DND-41 (cell line): ENCODE data around the gene FDXR.

ENCODE experiments used
- ATAC-seq: fragments of 200-7000 bp; cut with Tn5 transposase; 3 replicates; pipeline ENCODE4 v1.9.1; 2021; ENCODE audit warnings: low read depth; ENCODE audit not compliant: insufficient read depth
- DNase-seq: peaks from one replicate; pipeline ENCODE4 v3.0.0-alpha.2; 2020
- H2AFZ ChIP-seq: 2 replicates; pipeline ENCODE4 v1.6.0; 2012; ENCODE audit warnings: low read depth, low read length
- H3K27ac ChIP-seq: 2 replicates; pipeline ENCODE4 v1.5.1; 2012; ENCODE audit warnings: low read length, inconsistent platforms
- H3K27me3 ChIP-seq: fragments of 200-600 bp; sonication (generic); 2 replicates; pipeline ENCODE4 v1.6.0; 2012; ENCODE audit warnings: low read length, mild to moderate bottlenecking, inconsistent platforms; ENCODE audit not compliant: insufficient read depth, poor library complexity
- H3K36me3 ChIP-seq: 2 replicates; pipeline ENCODE4 v1.5.1; 2012; ENCODE audit warnings: low read length, inconsistent platforms; ENCODE audit not compliant: insufficient read depth
- H3K4me1 ChIP-seq: 2 replicates; pipeline ENCODE4 v1.5.1; 2012; ENCODE audit warnings: mild to moderate bottlenecking, low read length; ENCODE audit not compliant: insufficient read depth
- H3K4me2 ChIP-seq: 2 replicates; pipeline ENCODE4 v1.6.0; 2012; ENCODE audit warnings: mild to moderate bottlenecking, moderate library complexity, low read length, inconsistent platforms; ENCODE audit not compliant: insufficient read depth
- H3K4me3 ChIP-seq, 2 experiments: fragments of 200-600 bp in 1 of 2; shearing (Covaris generic) in 1 of 2; 2 replicates each; pipeline ENCODE4 v1.5.1; 2012 to 2016; ENCODE audit warnings: inconsistent platforms in 2 of 2, low read length in 2 of 2, mild to moderate bottlenecking in 2 of 2, low read depth in 1 of 2, moderate library complexity in 1 of 2
- H3K79me2 ChIP-seq: 2 replicates; pipeline ENCODE4 v1.6.0; 2012; ENCODE audit warnings: low read length, inconsistent platforms; ENCODE audit not compliant: insufficient read depth
- H3K9ac ChIP-seq: 2 replicates; pipeline ENCODE4 v1.6.0; 2012; ENCODE audit warnings: low read depth, mild to moderate bottlenecking, inconsistent platforms, low read length, moderate library complexity
- H3K9me3 ChIP-seq: 2 replicates; pipeline ENCODE4 v1.5.1; 2012; ENCODE audit warnings: low read length, moderate library complexity, mild to moderate bottlenecking, inconsistent platforms; ENCODE audit not compliant: insufficient read depth, severe bottlenecking
- H4K20me1 ChIP-seq: 2 replicates; pipeline ENCODE4 v1.6.0; 2012; ENCODE audit warnings: low read length; ENCODE audit not compliant: insufficient read depth
- EZH2 ChIP-seq: IDR thresholded peaks from 3 replicates; pipeline ENCODE4 v1.6.1; 2012; ENCODE audit warnings: borderline replicate concordance, low read depth, mild to moderate bottlenecking, moderate library complexity, low read length, inconsistent platforms; ENCODE audit not compliant: severe bottlenecking
- TF ChIP-seq, protein P1 (sequence below): IDR thresholded peaks from 2 replicates; pipeline ENCODE4 v1.5.1; 2012; ENCODE audit warnings: borderline replicate concordance, low read length, moderate library complexity, mild to moderate bottlenecking; ENCODE audit not compliant: poor library complexity, severe bottlenecking; ENCODE audit errors: extremely low read depth

FDXR gene

GRCh38 chr17:74824961-74825627, 47.7 kb downstream of the FDXR start:
- no peaks in the 10 kb centered on the region for H4K20me1 ChIP-seq
- no peaks in the 10 kb centered on the region for H3K9me3 ChIP-seq
- no peak overlapping the region for H3K9ac ChIP-seq
- H2AFZ ChIP-seq = no peak overlapping the region
- H3K4me1 ChIP-seq = no peaks in the 10 kb centered on the region
- H3K4me3 ChIP-seq = no peak overlapping the region
- no peaks in the 10 kb centered on the region for H3K79me2 ChIP-seq
- DNase-seq (no peak), ATAC-seq (no peak)
- H3K27ac ChIP-seq = no peak overlapping the region
- peaks cover 11% of the 10 kb centered on the region for H3K36me3 ChIP-seq
- H3K4me2 ChIP-seq = no peak overlapping the region
- TF ChIP-seq, protein P1, sequence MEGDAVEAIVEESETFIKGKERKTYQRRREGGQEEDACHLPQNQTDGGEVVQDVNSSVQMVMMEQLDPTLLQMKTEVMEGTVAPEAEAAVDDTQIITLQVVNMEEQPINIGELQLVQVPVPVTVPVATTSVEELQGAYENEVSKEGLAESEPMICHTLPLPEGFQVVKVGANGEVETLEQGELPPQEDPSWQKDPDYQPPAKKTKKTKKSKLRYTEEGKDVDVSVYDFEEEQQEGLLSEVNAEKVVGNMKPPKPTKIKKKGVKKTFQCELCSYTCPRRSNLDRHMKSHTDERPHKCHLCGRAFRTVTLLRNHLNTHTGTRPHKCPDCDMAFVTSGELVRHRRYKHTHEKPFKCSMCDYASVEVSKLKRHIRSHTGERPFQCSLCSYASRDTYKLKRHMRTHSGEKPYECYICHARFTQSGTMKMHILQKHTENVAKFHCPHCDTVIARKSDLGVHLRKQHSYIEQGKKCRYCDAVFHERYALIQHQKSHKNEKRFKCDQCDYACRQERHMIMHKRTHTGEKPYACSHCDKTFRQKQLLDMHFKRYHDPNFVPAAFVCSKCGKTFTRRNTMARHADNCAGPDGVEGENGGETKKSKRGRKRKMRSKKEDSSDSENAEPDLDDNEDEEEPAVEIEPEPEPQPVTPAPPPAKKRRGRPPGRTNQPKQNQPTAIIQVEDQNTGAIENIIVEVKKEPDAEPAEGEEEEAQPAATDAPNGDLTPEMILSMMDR = no peak
- no peak for TF ChIP-seq EZH2
- H3K27me3 ChIP-seq = no peaks in the 10 kb centered on the region

DNA sequence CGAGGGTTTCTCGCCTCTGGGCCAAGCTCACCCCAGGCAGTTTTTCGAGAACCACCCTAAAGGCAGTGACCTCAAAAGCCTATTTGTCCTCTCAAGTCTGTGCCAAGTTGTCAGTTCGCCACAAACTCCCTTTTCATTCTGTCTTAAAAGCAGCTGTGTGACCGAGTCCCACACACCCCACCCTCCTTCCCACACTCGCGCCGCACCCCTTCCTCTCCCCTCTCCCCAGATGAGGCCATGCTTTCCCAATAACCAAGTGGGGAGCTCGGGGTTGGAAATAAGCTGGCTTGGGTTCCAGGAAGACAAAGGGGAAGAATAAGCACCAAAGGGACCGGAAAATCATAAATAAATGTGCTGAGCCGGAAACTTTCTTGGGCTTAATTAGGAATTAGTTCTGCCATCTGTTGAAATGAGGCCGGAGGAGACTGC, 49.8 kb downstream of the FDXR start:
- Histone ChIP-seq H3K9ac (no peak overlapping the region), H3K4me2 (no peak overlapping the region), H3K36me3 (peaks cover 17% of the 10 kb centered on the region), H4K20me1 (no peaks in the 10 kb centered on the region), H3K4me1 (no peaks in the 10 kb centered on the region), H3K9me3 (no peaks in the 10 kb centered on the region), H3K27ac (no peak overlapping the region), H2AFZ (no peak overlapping the region), H3K79me2 (no peaks in the 10 kb centered on the region), H3K4me3 (no peak overlapping the region), H3K27me3 (no peaks in the 10 kb centered on the region)
- no peak for DNase-seq
- no peak for ATAC-seq
- TF ChIP-seq EZH2 = no peak
- TF ChIP-seq, protein P1 = no peak

DNA sequence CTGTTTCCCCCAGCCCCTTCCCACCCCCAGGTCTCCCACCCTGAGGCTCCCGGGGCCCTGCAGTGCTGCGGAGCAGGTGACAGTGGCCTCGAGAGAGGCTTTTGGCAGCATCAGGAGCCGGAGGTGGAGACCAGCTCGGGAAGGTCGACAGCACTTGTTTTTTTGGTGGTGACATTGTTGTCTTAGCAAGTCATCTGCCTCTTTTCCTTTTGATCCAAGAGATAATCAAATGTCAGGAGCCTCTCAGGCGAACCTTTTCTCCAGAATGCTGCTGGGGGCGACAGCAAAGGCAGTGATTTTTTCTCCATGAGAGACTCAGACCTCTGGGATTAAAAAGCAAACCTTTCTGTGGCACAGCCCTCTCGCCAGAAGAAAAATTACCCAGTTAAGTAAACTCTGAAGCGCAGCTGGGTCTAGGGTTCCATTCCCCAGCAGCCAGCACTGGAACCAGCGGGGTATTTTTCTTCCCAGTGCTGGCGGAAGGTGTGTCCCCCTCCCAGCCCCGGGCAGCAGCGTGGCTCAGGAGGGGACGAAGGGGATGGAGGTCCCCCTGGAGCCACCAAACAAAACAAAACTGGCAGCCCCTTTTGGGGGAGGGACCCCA, 50.4 kb downstream of the FDXR start:
- ATAC-seq = no peak
- TF ChIP-seq EZH2 = no peak
- TF ChIP-seq, protein P1 = no peak
- H3K4me1 ChIP-seq = no peaks in the 10 kb centered on the region

More for the DNA sequence above, 50.4 kb downstream of the FDXR start:
- Histone ChIP-seq H3K9ac (no peak overlapping the region), H3K27me3 (no peaks in the 10 kb centered on the region), H3K27ac (no peak overlapping the region), H4K20me1 (no peaks in the 10 kb centered on the region), H3K9me3 (no peaks in the 10 kb centered on the region), H3K4me3 (no peak overlapping the region), H3K36me3 (peaks cover 17% of the 10 kb centered on the region), H3K79me2 (no peaks in the 10 kb centered on the region), H3K4me2 (no peak overlapping the region), H2AFZ (no peak overlapping the region)
- DNase-seq = no peak
